HG03135 (cell line): ENCODE measurements around the gene MXD1.
"Not testable (repeated sequence)": the region's sequence is repeated elsewhere in the genome, so short reads cannot be mapped to it uniquely, and the experiment has no call there.

Experiments
- ATAC-seq: cut with Tn5 transposase; IDR thresholded peaks from one replicate; pipeline ENCODE4 v1.9.1; 2021; ENCODE audit warnings: mild to moderate bottlenecking, moderate library complexity; ENCODE audit not compliant: unreplicated experiment

MXD1 gene

DNA sequence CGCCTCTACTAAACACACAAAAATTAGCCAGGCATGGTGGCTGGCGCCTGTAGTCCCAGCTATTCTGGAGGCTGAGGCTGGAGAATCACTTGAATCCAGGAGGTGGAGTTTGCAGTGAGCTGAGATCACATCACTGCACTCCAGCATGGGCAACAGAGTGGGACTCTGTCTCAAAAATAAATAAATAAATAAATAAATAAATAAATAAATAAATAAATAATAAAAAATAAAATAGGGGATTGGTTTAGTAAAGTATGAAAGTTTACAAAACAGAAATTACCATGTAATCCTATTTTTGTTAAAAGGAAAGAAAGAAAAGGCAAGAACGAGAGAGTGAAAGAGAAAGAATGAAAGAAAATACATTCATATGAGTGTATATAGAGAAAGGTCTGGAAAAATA is 35.8 kb downstream of the MXD1 start:
- not testable (repeated sequence) for ATAC-seq

DNA sequence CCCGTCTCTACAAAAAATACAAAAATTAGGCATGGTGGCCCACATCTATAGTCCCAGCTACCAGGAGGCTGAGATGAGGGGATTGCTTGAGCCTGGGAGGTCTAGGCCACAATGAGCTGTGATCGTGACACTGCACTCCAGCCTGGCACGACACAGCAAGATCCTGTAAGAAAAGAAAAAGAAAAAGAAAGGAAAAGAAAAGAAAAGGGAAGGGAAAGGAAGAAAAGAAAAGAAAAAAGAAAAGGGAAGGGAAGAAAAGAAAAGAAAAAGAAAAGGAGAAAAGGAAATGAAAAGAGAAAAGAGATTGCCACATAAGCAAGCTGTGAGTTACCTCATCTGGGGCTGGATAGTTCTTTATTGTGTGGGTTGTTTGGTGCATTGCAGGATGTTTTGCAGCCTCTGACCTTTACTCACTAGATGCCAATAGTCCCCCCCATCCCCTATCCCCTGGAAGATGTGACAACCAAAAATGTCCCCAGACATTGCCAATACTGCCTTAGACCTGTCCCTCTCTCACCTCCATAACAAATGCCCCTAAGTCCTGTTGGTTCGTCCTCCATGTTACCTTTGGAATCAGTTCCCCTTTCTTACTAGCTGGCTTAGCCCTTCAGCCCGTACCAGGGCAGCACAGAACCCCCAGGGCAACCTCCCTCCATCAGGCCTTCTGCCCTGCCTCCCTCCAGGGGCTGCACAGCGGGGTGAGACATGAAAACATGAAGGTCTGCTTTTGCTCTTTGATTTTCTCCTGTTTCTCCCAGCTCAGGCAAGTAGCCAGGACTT is 37.6 kb downstream of the MXD1 start:
- no peak for ATAC-seq

DNA sequence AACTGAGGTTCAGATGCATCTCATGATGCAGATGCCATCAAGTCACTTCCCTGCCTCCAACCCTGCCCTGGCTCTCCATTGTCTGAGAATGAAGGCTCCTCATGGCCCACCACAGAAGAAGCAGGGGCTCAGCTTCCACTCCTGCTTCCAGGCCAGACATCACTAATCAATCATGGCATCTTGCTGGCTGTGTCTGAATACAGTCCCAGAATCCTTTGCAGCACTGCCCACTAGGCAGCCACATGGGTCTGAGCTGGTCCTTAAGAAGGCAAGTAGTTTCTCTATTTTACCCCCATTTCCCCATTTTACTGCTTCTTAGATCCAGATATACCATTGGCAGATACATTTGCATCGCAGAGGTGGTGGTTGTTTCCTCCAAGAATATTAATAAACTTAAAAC is 39.2 kb downstream of the MXD1 start:
- ATAC-seq = no peak

DNA sequence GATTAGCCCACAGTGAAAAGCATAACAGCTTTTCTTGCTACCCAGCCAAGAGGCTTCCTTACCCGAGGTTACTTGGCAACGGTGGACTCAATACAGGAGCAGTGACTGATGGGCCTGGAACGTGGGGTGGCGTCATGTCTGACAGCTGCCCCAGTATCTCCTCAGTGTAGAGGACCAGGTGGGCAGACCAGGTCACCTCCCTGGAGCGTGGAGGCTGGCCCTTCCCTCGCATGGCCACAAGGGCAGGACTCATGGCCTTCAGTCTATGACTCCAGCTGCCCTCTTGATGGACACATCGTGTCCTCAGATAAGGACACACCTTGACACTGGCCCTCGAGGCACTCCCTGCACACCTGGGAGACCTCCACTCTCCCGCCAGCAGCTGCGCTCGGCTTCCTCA is 40.1 kb downstream of the MXD1 start:
- ATAC-seq = no peak

DNA sequence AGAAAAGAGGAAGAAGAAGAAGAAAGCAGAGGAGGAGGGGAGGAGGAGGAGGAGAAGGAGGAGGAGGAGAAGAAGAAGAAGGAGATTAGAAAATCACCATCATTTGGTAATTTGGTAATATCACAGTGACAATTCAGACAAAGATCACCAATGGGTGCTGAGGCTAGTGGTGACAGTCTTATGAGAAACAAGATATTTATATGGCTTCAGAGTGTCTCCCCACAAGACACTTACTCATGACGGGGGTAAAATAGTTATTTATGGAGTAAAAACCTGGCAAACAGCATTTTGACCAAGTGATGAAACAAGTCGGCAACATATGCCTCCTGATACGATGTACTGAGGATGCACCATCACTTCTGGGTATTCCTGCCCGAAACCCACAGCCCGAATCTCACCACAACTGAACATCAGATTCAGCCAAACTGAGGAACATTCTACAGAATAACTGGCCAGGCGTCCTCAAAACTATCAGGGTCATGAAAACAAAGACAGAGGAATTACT is 41.6 kb downstream of the MXD1 start:
- no peak for ATAC-seq

DNA sequence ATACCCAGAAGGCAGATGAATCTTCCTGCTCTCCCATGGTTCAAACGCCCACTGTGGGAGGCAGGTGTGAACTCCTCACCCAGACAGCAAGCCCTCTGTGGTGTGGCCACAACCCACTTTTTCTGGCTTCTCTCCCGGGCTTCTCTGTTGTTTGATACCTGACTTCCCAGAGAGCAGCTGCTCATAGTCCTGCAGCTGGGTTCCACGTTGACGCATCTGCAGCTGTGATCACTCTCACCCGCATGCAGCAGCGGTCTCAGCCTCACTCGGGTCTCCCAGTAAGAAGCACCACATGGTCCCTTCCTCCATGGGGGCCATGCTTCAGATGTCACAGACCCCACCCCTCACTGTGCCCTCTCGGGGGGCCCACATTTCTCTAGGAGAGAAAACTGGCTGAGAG is 43.1 kb downstream of the MXD1 start:
- no peak for ATAC-seq

DNA sequence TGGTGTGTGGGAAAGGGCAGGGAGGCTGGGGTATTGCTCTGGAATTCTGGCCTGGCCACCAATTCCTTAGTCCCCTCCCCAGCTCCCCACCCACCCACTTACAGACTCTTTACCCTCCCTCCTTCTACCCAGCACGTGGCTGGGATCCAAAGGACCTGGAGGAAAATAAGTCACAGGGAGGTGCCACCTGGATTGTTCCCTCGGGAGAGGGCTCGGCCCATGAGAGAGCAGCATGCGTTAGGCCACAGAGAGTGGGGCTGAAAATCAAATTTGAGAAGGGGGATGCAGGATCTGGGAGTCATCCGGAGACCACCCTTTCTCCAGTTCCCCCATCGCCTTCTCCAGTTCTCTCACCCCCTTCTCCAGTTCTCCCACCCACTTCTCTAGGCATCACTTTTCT is 43.6 kb downstream of the MXD1 start:
- no peak for ATAC-seq

DNA sequence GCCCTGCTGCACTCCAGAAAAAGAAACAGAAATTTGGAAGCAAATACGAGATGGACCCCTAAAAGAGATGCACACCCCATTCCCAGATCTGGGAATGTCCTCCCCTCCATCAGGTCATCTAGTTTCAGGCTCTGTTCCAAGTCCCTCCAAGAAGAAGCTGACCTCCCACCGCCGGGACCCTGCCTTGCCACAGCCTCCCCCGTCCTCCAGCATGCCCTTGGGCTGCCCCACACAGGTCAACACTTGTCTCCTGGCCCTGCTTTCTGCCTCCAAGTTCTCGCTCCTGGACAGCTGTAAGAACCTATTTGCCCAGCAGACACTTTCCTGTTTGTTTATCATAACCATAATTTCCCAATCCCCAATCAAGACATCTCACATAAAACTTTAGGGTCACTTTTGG is 44.5 kb downstream of the MXD1 start:
- no peak for ATAC-seq

DNA sequence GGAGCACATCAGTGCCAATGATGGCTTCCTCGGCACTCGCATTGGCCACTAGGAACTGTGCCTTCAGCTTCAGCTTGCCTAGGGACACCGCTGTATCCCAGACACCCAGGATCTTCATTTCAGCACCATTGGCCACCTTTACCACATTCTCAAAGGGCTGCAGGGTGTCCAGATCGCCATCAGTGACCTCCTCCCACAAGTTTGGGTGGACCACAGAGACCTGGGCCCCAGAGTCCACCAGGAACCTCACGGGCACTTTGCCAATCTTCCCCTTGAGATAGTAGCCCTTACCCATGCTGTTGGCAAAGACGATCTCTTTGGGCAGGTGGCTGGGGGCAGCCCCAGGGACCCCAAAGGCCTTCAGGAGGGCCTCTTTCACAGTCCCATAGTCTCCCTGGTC is 45.9 kb downstream of the MXD1 start:
- ATAC-seq = no peak

DNA sequence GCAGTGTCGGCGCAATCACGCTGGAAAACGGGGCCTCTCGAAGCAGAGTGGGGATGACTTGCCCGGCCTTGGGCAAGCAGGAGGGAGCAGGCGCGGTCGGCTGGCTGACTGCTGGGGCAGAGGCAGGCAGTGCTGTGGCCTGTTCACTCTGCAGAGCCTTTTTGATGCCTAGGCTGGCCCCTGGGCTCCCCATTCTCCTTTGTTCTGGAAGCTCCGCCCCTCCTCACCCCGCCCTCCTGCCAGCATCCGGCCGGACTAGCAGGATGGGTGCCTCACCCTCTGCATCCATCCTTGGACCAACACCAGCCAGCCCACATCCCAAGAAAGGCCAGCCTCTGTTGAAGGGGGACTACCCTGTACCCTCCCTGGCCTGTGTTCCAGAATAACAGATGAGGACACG is 46.6 kb downstream of the MXD1 start, which contains the start of gene ASPRV1:
Gene ASPRV1 (minus strand): TSS at position 136 of the 400 bp plus-strand sequence. CDS start 195 bp downstream, outside the sequence.
- no peak for ATAC-seq

DNA sequence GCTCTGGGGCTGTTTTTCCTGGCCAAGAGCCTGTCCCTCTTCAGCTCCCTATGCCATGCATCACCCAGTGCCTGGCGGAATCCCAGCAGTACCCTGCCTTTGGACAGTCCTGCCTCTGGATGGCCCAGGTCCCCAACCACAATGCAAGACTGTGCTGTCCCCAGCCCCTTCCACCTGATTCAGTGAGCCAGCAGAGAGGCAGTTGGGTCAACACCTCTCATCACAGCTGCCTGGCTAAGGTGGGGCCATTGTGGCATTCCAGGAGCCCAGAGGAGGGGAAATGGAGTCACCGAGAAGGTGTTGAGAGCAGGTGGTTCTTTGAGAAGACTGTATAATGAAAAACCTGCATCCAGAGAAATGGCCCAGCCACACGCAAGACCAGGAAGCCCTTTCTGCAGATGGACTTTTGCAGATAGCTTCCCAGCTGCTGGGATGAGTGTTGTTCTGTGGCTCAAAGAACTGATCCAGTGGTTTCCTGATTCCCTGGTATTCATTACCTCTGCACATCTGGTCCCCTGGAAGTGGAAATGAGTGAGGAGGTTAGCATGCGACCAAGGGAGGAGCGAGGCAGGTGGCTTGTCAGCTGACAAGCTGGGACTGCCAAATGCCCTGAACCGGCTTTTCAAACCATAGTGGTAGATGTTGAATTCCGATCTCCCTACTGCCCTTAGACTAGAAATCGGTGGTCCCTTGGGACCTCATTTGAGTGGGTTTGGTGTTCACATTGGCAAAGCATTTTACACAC is 48.2 kb downstream of the MXD1 start:
- no peak for ATAC-seq

DNA sequence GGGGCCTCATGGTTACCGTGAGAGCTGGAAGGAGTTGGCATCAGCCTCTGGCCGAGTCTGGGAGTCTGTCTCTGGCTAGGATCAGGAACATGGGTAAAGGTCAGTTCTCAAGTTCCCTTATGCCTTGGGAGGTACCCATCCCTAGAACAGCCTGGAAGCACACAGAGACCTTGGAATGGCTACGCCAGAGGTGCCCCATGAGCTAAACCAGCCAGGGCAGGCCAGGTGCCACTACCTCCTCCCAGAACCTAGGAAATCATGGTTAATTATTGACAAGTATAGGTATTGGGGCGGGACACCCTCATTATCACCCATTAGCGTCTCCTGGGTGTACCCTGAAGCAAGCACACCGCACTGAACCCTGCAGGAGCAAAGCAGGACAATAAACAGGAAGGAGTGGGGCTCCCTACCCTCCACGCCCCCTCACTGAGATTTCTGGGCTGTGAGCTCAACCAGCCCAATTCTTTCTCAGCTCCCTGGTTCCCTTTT is 49.5 kb downstream of the MXD1 start:
- ATAC-seq = no peak

DNA sequence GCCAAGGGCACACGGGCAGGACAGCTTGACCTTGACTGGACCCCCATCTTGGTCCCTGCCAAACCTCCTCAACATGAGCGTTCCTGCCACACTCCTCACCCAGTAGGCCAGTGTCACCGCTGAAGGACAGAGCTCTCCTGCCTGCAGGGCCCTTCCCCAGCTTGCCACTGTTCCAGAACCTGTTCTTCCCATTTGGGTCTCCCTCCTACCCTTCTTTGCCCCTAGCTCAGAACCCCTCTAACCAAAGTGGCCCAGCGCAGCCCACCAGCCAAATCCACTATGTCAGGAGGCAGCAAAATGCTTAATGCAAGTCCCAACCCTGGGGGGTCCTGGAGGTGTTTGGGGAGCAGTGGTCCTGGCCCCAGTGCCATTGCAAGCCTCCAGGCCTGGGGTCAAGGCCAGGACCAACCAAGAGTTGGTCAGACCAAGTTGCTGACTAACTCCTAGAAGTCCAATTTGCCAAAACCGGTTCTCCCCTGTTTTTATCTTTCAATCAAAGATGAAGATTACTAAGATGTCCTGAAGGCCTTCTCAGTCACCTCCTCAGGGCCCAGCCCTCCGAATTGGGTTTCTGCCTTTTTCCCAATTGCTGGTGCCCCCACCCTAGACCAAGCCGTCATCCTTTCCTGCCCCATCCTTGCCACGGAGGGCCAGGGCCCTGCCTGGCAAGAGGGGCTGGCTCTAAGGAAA is 51.0 kb downstream of the MXD1 start:
- no peak for ATAC-seq

DNA sequence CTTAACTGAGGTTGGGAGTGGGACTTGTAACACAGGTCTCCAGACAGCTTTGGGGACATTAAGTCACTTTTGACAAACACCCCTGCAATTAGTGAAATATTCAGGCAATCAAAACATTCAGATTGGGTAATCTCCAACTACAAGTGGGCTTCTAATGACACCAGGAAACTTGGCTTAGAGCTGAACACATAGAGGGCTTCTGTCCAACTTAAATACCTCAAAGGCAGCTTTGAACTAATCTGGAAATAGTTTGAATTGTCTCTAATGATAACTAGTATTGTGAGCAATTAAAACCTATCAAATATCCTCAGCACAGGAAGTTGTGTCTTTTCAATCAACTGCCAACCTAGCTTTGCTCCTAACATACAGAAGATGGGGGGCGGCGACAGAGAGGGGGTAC is 51.6 kb downstream of the MXD1 start:
- no peak for ATAC-seq

DNA sequence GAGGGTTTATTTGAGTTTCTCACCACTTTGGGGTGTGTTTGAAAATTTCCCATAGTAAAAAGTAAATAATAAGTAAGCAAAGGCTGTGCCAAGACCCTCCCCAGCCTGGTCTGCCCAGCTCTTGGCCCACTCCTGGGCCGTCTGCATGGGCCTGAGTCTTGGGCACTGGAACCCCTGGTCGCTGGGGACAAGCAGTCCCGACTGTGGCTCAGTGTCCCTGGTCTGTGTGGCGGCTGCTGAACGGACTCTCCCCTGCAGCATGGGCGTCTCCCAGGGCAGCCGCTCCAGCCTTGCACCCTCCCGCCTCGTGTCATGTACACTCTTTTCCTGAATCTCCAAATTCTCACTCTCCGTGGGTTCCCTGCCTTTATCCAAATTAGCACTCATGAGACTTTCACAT is 53.7 kb downstream of the MXD1 start:
- ATAC-seq = no peak

DNA sequence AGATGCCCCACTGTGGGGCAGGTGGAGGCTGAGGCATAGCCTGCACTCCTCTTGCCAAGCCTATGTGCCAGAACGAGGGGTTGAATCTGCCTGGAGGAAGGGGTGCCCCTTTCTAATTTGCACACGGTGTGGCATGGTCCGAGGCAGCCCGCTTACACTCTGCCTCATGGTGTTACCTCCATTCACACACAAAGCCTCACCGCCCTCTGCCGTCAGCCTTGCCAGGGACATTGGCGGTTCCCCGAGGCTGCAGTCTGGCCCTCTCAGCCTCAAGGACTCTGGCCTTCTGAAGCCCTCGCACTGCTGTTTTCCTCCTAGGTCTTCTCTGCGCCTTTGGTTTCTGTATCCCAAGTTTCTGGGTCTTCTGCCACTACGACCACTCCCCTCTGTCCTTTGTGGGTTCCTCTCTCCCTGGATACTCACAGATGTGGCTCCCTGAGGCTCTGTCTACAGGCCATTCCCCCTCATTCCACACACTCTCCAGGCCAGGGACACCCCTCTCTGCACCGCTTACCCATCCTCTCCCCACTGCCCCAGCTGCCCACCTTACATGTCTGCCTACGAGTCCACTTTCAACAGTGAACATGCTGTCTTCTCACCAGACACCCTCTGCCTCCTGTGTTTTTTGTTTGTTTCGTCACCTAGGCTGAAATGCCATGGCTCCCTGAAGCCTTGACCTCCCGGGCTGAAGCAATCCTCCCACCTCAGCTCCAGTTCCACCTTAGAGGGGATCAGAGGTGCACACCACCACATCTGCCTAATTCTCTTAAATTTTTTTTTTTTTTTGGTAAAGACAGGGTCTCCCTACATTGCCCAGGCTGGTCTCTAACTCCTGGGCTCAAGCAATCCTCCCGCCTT is 54.4 kb downstream of the MXD1 start:
- ATAC-seq = no peak

DNA sequence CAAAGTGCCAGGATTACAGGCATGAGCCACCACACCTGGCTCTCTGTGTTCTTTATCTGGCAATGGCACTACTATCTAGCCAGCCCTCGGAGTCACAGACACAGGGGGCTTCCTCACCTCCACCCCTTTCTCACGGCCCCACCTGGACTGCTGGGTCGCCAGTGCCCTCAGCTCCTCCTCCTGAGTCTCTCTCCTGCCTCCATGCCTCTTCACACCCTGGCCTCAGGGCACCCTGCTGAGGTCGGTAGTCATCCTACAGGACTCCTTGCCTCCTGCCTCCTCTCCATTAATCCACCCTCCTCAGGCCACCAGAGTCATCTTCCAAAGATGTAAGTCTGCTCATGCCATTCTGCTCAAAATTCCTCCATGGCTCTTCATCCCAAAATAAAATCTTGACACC is 55.1 kb downstream of the MXD1 start:
- ATAC-seq = no peak

DNA sequence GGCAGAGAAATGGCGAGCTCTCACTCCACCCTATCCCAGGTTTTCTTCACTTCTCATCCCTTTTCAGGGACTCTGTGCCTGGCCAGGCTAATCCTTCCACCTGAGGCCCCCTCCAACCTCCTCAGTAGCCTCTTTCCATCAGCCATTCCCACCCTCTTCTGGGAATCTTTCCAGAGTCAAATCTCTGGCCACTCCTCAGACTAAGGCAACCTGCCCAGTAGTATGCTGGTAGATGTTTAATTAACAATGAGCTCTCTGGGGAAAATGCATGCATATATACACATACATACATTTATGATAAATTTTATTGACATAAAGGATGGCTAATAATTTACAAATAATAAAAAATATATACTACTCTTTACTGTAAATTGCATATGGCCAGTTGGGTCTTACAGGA is 57.9 kb downstream of the MXD1 start:
- no peak for ATAC-seq

DNA sequence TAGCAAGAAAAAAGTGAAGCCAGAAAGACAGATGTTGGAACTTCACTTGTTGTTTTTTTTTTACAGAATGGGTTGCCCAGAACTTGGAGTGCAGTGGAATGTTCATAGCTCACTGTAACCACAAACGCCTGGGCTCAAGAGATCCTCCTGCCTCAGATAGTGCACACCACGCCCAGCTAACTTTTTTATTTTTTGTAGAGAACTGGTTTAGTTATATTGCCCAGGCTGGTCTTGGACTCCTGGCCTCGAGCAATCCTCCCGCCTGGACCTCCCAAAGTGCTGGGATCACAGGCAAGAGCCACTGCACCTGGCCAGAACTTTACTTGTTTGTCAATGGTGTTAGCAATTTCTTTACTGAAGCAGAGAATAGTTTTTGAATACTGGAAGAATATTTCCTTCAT is 58.4 kb downstream of the MXD1 start:
- ATAC-seq = no peak

DNA sequence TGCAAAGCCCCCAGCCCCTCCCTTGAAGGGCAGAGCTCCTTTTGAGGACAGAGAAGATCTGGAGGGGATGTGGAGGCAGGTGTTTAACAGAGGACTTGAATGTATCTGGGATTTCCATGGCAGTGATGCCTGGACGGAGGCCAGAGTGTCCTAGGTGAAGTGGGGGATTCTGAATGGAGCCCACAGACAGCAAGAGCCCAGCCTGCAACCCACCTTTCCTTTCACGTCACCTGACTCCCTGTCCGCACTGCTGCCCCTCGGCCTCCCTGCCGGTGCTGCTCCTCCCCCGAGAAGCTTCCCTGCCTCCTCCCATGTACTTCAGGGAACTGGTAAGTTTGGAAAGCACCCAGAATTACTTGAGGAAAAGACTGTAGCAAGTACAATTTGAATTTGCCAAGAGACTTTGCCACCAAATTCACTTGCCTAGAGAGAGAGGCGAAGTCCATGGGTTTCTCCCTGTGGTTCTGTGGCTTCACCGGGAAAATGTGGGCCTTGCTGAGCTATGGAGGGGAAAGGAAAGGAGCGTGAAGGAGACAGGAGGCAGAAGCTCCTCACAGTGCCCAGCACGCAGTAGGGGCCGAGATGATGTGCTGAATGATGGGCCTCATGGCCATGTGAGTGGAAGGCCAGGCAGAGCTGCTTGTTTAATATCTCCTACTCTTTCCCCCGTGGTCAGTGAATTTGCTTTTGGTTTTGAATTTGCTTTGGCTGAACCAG is 60.4 kb downstream of the MXD1 start:
- no peak for ATAC-seq
